Measurements from ENCODE around the gene PLEKHA4. TPM values are rescaled to one million over a fixed set of nuclear protein-coding genes. Genes with fewer than 3 reads are reported as not detected.
A peak's percentile ranks its signal among the peaks of the same experiment; 100 is the strongest.

Gene PLEKHA4
- total and polyA plus RNA-seq, 10 of the 15 experiments (the other 5 are each of a cell fraction or from before 2014, with no cell fraction given) = 0.13 to 10.0 (median 6.4) TPM; not detected in 1

DNA sequence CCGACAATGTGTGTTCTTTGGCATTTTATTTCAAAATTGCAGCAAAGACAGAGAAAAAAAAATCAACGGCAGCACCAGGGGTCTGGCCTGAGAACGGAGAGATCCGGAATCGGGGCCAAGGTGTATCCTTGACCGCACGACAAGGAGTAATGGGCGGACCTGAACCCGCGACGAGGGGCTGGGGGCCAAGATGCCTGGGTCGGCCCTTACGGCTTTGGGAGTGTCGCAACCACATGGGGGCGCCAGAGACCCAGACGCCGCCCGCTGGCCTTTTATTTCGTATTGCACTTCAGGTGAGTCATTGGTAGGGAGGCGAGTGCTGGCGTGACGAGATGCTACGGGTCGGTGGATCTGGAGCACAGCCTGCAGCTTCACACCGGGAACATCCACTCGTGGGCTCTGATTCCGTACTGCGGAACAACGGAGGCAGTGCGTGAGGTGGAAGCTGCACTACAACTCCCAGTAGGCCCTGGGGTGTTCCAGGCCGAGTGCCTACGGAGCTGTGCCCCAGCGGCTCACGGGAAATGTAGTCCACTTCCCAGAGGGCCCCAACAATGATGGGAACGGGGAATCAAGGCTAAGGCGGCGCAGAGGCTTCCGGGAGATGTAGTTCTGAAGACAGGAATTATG lies 73.2 kb downstream of the PLEKHA4 start:
- DNase-seq (ENCODE audit: low read depth, low spot score) = peak; percentile 76
- ATAC-seq = peak; percentile 98
- Histone ChIP-seq H3K9ac (ENCODE audit: control insufficient read depth, insufficient read depth, low read length) (peak overlapping the region; percentile 45; the same call in 1 of the 2 replicates), H3K79me2 (ENCODE audit: control insufficient read depth, insufficient read depth, low read length) (no peaks in the 10 kb centered on the region), H2AFZ (ENCODE audit: control insufficient read depth, low read depth, low read length) (peak overlapping the region; percentile 98), H3K36me3 (ENCODE audit: control insufficient read depth in 2 of 2, insufficient read depth in 2 of 2, low read length in 1 of 2) (no peaks in the 10 kb centered on the region; a peak in 1 of 4 replicates), H3K4me2 (ENCODE audit: control insufficient read depth, insufficient read depth) (peak overlapping the region; percentile 71), H3K4me1 (ENCODE audit: control insufficient read depth, insufficient read depth, low read length) (peaks cover 6% of the 10 kb centered on the region), H3K9me3 (replicated peaks; ENCODE audit: control insufficient read depth, insufficient read depth, low read length) (no peaks in the 10 kb centered on the region), H3K27ac (ENCODE audit: control insufficient read depth, insufficient read depth) (no peak overlapping the region), H3K4me3 (peak overlapping the region; percentile 67; the same call in 1 of the 2 replicates), H4K20me1 (ENCODE audit: control insufficient read depth, insufficient read depth) (no peaks in the 10 kb centered on the region), H3K27me3 (replicated peaks in 1 of 2; ENCODE audit: control insufficient read depth in 2 of 2, insufficient read depth in 2 of 2, low read length in 1 of 2) (no peaks in the 10 kb centered on the region)
- ChIA-PET RAD21 (ENCODE audit: unreplicated experiment) (interaction anchor here (0.6 to 4.1 kb wide), 24 partner anchors 12 to 198 kb away, joined by 3 to 72 read pairs (median 6); partner anchors contain the start of genes BAX, BCAT2, CA11 and DHDH), POLR2A (interaction anchor here (0.6 to 2.1 kb wide), 12 partner anchors 14 to 431 kb away, joined by 3 to 8 read pairs (median 4); partner anchors contain the start of genes CA11, GYS1, HSD17B14 and RUVBL2), CTCF (interaction anchor here (0.6 to 26.1 kb wide), 25 partner anchors 10 to 198 kb away, joined by 3 to 520 read pairs (median 7); partner anchors contain the start of genes BCAT2, CA11, GYS1 and HSD17B14), SMC1A (ENCODE audit: uncharacterized antibody, unreplicated experiment) (interaction anchor here (0.7 to 4.1 kb wide), 24 partner anchors 9 to 197 kb away, joined by 3 to 41 read pairs (median 6); partner anchors contain the start of genes BCAT2 and HSD17B14)
- FAIRE-seq = peak; percentile 98
- BruUV-seq (replicated peaks) = no TSS peak
- in situ Hi-C loops (cut with MboI) = loop anchor here (5.0 kb wide), 2 partner anchors 42 to 177 kb away; partner anchors contain the start of gene HSD17B14
- 2% methylated on average over 38 of the region's 38 CpGs for WGBS (ENCODE audit: insufficient coverage, insufficient replicate concordance, low lambda C conversion rate, missing lambda C conversion rate)
- intact Hi-C loops (cut with micrococcal nuclease; ENCODE audit: unreplicated experiment) = loop anchor here (1.0 kb wide), 1 partner anchor 40 kb away; no protein-coding TSS in a partner anchor
- TF ChIP-seq MTA3 (IDR thresholded peaks at IDR 0.05; ENCODE audit: borderline replicate concordance, low read length) (no peak), BACH1 (IDR thresholded peaks at IDR 0.05; ENCODE audit: borderline replicate concordance) (peak; percentile 91), CHD4 (IDR thresholded peaks at IDR 0.05) (no peak), ZNF622 (IDR thresholded peaks at IDR 0.05) (no peak), NR2C2 (IDR thresholded peaks at IDR 0.05; ENCODE audit: borderline replicate concordance, control insufficient read depth, insufficient read length, low read depth) (no peak), CUX1 (IDR thresholded peaks at IDR 0.05; ENCODE audit: insufficient replicate concordance, low read depth, low read length) (no peak), SMAD5 (IDR thresholded peaks at IDR 0.05; ENCODE audit: low read depth) (no peak), HDGF (IDR thresholded peaks at IDR 0.05) (peak; percentile 93; the same call in 1 of the 2 replicates), RFX5 (IDR thresholded peaks at IDR 0.05; ENCODE audit: low read depth, low read length) (no peak), SP1 (IDR thresholded peaks at IDR 0.05; ENCODE audit: low read depth, low read length) (no peak), ZNF384 (IDR thresholded peaks at IDR 0.05; ENCODE audit: borderline replicate concordance, low read depth, low read length) (no peak), CREM (IDR thresholded peaks at IDR 0.05; ENCODE audit: low read depth) (peak; percentile 95)
- TF ChIP-seq, protein P1, sequence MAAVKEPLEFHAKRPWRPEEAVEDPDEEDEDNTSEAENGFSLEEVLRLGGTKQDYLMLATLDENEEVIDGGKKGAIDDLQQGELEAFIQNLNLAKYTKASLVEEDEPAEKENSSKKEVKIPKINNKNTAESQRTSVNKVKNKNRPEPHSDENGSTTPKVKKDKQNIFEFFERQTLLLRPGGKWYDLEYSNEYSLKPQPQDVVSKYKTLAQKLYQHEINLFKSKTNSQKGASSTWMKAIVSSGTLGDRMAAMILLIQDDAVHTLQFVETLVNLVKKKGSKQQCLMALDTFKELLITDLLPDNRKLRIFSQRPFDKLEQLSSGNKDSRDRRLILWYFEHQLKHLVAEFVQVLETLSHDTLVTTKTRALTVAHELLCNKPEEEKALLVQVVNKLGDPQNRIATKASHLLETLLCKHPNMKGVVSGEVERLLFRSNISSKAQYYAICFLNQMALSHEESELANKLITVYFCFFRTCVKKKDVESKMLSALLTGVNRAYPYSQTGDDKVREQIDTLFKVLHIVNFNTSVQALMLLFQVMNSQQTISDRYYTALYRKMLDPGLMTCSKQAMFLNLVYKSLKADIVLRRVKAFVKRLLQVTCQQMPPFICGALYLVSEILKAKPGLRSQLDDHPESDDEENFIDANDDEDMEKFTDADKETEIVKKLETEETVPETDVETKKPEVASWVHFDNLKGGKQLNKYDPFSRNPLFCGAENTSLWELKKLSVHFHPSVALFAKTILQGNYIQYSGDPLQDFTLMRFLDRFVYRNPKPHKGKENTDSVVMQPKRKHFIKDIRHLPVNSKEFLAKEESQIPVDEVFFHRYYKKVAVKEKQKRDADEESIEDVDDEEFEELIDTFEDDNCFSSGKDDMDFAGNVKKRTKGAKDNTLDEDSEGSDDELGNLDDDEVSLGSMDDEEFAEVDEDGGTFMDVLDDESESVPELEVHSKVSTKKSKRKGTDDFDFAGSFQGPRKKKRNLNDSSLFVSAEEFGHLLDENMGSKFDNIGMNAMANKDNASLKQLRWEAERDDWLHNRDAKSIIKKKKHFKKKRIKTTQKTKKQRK (IDR thresholded peaks at IDR 0.05; ENCODE audit: low read depth, low read length) = no peak
